CD4-positive, alpha-beta T cell treated with Interleukin-10 for 1 hour (primary cell): Measurements from ENCODE around the gene KRTAP2-4.

Experiments used
- DNase-seq: peaks from one replicate; pipeline ENCODE4 v3.0.0-alpha.2; 2020

KRTAP2-4 gene

DNA sequence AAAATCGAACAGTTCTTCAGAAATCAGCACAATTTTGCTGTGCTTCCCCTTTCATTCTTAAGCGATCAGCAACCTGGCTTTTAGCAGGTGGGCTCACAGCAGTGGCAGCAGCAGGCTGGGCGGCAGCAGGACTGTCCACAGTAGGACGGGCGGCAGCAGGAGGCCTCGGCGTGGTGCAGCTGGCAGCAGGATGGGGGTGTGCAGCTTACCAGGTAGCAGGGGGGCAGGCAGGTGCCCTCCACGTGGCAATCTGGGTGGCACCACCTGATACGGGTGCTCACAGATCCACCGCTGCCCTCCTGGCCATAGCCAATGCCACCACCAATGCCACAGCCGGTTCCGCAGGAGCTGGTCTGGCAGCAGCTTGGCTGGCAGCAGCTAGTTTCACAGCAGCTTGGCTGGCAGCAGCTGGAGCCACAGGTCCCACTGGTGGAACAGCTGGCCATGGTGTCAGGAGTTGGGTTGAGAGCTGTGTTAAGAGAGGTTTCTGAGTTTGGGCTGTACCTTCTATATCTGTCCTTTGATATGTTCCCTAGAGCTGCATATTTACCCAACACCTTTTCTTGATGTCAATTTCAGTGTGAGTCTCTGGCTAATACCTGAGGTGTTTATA lies 35.9 kb downstream of the KRTAP2-4 start, which contains the start of gene KRTAP1-4:
Gene KRTAP1-4 (minus strand): TSS at position 563 of the 613 bp plus-strand sequence. CDS start 117 bp downstream, at position 446.
- no peak for DNase-seq

DNA sequence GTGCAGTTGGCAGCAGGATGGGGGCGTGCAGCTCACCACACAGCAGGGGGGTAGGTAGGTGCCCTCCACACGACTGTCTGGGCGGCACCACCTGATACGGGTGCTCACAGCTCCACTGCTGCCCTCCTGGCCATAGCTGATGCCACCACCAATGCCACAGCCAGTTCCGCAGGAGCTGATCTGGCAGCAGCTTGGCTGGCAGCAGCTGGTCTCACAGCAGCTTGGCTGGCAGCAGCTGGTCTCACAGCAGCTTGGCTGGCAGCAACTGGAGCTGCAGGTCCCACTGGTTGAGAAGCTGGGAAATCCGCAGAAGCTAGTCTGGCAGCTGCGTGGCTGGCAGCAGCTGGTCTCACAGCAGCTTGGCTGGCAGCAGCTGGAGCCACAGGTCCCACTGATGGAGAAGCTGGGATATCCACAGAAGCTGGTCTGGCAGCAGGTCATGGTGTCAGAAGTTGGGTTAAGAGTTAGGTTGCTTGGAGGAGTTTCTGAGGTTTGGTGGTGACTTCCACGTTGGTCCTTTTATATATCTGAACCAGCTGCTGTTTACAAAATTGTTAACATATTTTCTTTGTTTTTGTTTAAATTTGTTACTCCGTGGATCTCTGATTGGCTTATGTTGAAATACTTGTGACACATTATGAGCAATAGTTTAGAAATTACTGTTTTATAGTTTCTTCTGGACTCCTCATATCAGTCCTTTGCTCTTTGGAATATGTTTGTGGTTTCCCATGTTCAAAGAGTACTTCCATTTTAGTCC lies 38.8 kb downstream of the KRTAP2-4 start, which contains the start of gene KRTAP1-5:
Gene KRTAP1-5 (minus strand): TSS at position 494 of the 757 bp plus-strand sequence. CDS start 53 bp downstream, at position 441.
- no peak for DNase-seq

DNA sequence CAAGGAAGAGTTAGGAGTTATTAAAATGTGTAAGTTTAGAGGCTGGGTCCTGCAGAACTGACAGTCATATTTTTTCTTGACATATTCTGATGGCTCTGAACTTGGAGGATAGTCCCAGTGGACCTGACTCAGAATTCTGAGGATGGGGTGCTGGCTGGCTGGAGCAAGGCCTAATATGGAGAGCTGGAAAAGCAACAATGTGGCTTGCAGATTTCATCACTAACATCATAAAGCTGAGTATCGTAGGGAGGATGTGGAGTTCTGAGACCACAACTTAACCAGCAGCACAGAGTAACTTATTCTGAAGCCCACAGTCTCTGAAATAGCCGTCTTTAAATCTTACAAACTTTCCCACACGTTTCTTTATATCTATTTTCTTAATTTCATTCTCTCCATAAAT lies 41.0 kb downstream of the KRTAP2-4 start:
- no peak for DNase-seq

DNA sequence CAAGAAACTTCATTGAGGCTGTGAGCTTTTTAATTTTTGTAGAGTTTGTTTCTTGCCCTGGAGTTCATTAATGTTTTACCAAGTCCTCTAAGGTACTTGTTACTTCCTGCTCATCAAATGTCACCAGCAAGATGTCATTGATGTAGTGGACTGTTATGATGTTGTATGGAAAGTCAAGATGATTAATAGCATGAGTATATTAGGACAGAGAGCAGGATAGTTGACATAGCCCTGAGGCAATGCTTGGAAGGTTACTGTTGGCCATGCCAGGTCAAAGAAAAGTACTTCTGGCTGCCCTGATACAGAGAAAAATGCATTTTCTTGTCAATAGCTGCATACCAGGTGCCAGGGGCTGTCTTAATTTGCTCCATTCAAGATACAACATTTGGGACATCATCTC lies 45.3 kb downstream of the KRTAP2-4 start:
- no peak for DNase-seq

DNA sequence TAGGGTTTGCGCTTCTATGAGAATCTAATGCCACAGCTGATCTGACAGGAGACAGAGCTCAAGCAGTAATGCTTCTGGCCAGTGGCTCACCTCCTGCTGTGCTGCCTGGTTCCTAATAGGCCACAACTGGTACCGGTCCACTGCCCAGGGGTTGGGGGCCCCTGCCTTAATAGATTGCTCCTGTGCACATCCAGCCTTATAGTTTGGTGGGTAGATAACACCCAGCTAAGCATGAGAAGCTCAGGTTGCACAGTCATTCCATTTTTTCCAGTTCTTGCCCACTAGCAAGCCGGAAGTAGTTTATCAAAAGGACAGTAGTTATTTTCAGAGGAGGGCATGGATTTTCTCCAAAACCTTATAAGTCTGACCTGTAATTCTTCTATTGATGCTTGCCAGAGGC lies 46.3 kb downstream of the KRTAP2-4 start:
- no peak for DNase-seq

DNA sequence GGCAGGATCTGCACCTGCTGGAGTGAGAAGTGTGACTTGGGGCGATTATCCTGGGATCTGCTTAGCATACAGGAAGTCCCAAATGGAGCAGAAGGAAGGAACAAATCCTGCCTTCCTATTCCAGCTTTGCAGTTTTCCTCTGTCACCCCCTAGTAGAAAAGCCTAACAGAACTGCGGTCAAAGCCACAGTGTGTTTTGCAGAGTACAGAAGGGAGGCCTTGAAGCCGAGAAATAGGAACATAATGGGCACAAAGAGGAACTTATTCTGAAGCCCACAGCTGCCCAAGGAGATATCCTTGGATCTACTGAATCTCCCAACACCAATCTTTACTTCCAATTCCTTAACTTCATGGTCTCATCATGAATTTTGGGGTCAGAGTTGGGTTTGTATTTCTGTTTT lies 47.1 kb downstream of the KRTAP2-4 start:
- no peak for DNase-seq

DNA sequence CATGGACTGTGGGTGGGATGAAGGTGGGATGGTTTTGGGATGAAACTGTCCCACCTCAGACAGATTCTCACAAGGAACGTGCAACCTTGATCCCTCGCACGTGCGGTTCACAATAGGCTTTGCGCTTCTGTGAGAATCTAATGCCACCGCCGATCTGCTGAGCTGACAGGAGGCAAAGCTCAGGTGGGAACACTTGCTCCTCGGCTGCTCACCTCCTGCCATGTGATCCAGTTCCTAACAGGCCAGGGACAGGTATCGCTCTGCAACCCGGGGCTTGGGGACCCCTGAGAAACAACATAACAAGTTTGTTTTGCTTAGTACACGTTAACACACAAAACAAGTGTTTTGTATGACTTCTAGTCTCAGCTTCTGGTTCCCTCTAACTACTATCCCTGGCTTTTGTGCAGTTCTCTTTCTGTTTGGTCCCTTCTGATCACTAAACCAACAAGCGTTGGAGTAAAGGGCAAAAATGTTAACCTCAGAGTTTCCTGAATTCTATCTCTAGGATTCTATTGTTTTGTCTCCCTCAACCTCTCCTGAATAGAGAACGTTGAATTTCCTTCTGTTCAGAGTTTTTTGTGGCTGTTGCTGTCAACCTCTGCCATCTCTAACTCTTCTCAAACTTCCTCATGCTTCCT lies 49.0 kb downstream of the KRTAP2-4 start:
- no peak for DNase-seq

DNA sequence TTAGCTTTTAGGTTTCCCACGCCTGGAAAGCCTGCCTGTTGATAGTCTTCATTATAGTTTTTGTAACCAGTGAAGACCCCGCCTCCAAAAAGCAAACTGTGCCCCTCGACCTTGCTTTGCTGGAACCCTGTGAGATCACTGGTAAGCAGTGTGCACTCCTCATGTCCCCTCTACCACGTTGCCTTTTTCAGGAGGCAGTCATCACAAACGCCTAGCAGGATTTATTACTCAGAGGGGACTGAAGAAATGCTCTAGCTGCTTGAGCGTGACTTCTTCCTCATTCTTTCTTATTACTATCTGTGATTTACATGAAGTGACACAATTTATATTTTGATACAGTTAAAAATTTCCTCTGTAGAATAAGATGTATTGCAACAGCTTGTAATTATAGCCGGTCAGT lies 50.2 kb downstream of the KRTAP2-4 start:
- DNase-seq = no peak
